Measurements from ENCODE around the gene GLG1. TPM values are rescaled to one million over a fixed set of nuclear protein-coding genes. Genes with fewer than 3 reads are reported as not detected.

GLG1 gene
- total RNA-seq, 1 experiment from 2014 or later = 117 TPM

DNA sequence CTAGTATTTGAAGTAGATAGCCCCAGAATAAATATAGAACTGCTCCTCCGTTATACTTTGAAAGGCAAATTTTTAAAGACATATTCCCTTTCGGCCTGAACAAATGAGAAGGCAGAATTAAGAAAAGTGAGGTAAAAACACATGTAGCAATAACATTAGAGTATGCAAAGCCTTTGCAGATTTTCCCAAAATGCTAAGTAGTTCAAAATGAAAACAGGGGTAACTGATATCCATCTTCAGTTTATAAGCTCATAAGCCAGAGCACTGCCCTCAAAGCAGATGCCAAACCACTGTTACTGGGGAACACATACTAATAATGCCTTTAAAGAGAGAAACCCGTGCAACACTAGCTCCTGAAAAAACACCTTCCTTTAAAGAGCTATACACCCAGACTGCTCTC is 134.4 kb downstream of the GLG1 start:
- CTCF ChIA-PET = no interaction called here
- no peaks in the 10 kb centered on the region for H3K27me3 ChIP-seq (ENCODE audit: insufficient read depth, low read depth)
- H3K4me1 ChIP-seq (replicated peaks; ENCODE audit: insufficient read depth) = no peaks in the 10 kb centered on the region
- H3K9me2 ChIP-seq (ENCODE audit: insufficient read depth) = no peaks in the 10 kb centered on the region
- no peak for TF ChIP-seq EZH2 (IDR thresholded peaks at IDR 0.05; ENCODE audit: low read depth)
- TF ChIP-seq, protein P1, sequence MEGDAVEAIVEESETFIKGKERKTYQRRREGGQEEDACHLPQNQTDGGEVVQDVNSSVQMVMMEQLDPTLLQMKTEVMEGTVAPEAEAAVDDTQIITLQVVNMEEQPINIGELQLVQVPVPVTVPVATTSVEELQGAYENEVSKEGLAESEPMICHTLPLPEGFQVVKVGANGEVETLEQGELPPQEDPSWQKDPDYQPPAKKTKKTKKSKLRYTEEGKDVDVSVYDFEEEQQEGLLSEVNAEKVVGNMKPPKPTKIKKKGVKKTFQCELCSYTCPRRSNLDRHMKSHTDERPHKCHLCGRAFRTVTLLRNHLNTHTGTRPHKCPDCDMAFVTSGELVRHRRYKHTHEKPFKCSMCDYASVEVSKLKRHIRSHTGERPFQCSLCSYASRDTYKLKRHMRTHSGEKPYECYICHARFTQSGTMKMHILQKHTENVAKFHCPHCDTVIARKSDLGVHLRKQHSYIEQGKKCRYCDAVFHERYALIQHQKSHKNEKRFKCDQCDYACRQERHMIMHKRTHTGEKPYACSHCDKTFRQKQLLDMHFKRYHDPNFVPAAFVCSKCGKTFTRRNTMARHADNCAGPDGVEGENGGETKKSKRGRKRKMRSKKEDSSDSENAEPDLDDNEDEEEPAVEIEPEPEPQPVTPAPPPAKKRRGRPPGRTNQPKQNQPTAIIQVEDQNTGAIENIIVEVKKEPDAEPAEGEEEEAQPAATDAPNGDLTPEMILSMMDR (conservative IDR thresholded peaks at IDR 0.05) = no peak
- H3F3A ChIP-seq (ENCODE audit: insufficient read depth, low read depth) = no peaks in the 10 kb centered on the region
- no peak overlapping the region for H2AFZ ChIP-seq
- no peak overlapping the region for H3K4me3 ChIP-seq
- H3K79me2 ChIP-seq (ENCODE audit: low read depth) = no peaks in the 10 kb centered on the region
- H3K9me3 ChIP-seq (ENCODE audit: insufficient read depth, low read depth) = no peaks in the 10 kb centered on the region
- POLR2A ChIA-PET (ENCODE audit: unreplicated experiment) = no interaction called here
- intact Hi-C loops (cut with micrococcal nuclease; ENCODE audit: unreplicated experiment) = no loop called here
- no peak overlapping the region for H3K4me2 ChIP-seq
- no peak overlapping the region for H3K27ac ChIP-seq
- no peaks in the 10 kb centered on the region for H4K20me1 ChIP-seq (ENCODE audit: insufficient read depth)
- BruUV-seq (replicated peaks) = no TSS peak
- DNase-seq = no peak
- peaks cover 14% of the 10 kb centered on the region; the same call in 1 of the 2 replicates for H3K36me3 ChIP-seq (ENCODE audit: low read depth)

DNA sequence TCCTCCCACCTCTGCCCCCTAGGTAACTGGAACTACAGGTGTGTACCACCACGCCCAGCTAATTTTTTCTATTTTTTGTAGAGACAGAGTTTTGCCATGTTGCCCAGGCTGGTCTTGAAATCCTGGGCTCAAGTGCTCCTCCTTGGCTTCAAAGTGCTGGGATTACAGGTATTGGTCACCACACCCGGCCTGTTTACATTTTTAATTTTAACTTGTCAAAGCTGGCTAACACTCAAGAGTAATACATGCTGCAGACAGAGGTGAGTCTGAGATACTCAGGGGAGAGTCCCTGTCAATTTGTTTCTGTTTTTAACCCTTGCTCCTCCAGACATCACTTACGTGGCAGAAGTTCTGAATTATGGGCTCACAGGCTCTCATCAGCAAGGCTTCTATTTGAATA is 134.9 kb downstream of the GLG1 start:
- no peak for TF ChIP-seq EZH2 (IDR thresholded peaks at IDR 0.05; ENCODE audit: low read depth)
- TF ChIP-seq, protein P1 (conservative IDR thresholded peaks at IDR 0.05) = no peak
- Histone ChIP-seq H3K4me1 (replicated peaks; ENCODE audit: insufficient read depth) (no peaks in the 10 kb centered on the region), H3K27ac (no peak overlapping the region), H3K4me3 (no peak overlapping the region), H4K20me1 (ENCODE audit: insufficient read depth) (no peaks in the 10 kb centered on the region), H3K36me3 (ENCODE audit: low read depth) (peaks cover 11% of the 10 kb centered on the region; the same call in 1 of the 2 replicates), H3F3A (ENCODE audit: insufficient read depth, low read depth) (no peaks in the 10 kb centered on the region), H3K9me3 (ENCODE audit: insufficient read depth, low read depth) (no peaks in the 10 kb centered on the region), H3K27me3 (ENCODE audit: insufficient read depth, low read depth) (no peaks in the 10 kb centered on the region), H3K4me2 (no peak overlapping the region), H3K79me2 (ENCODE audit: low read depth) (no peaks in the 10 kb centered on the region), H2AFZ (no peak overlapping the region), H3K9me2 (ENCODE audit: insufficient read depth) (no peaks in the 10 kb centered on the region)
- DNase-seq = no peak
- CTCF ChIA-PET = no interaction called here
- no TSS peak for BruUV-seq (replicated peaks)
- intact Hi-C loops (cut with micrococcal nuclease; ENCODE audit: unreplicated experiment) = no loop called here
- POLR2A ChIA-PET (ENCODE audit: unreplicated experiment) = no interaction called here

DNA sequence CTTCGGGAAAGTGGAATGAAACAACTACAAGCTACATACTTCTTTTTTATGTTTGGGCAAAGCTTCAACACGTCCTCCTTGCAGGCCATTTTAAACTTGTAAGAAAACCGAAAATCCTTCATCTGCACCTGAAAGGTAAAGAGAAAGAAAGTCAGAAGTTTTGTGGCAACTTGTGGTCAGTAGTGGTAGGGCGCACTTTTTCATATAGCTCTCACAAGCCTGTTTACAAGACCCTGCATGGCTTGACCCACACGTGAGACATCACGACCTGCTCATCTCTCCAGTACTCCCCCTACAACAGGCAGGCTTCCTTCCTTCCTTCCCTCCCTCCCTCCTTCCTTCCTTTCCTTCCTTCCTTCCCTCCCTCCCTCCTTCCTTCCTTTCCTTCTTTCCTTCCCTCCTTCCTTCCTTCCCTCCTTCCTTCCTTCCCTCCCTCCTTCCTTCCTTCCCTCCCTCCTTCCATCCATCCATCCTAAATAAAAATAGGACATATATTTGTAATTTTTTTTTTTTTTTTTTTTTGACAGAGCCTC is 136.9 kb downstream of the GLG1 start:
- Histone ChIP-seq H3K27me3 (ENCODE audit: insufficient read depth, low read depth) (no peaks in the 10 kb centered on the region), H3K4me1 (replicated peaks; ENCODE audit: insufficient read depth) (no peaks in the 10 kb centered on the region), H3K9me3 (ENCODE audit: insufficient read depth, low read depth) (no peaks in the 10 kb centered on the region), H3F3A (ENCODE audit: insufficient read depth, low read depth) (no peaks in the 10 kb centered on the region), H2AFZ (no peak overlapping the region), H4K20me1 (ENCODE audit: insufficient read depth) (no peaks in the 10 kb centered on the region), H3K4me2 (no peak overlapping the region), H3K27ac (no peak overlapping the region), H3K36me3 (ENCODE audit: low read depth) (peaks cover 11% of the 10 kb centered on the region; the same call in 1 of the 2 replicates), H3K9me2 (ENCODE audit: insufficient read depth) (no peaks in the 10 kb centered on the region), H3K4me3 (no peak overlapping the region), H3K79me2 (ENCODE audit: low read depth) (no peaks in the 10 kb centered on the region)
- no peak for DNase-seq
- CTCF ChIA-PET = no interaction called here
- no TSS peak for BruUV-seq (replicated peaks)
- POLR2A ChIA-PET (ENCODE audit: unreplicated experiment) = no interaction called here
- intact Hi-C loops (cut with micrococcal nuclease; ENCODE audit: unreplicated experiment) = no loop called here
- TF ChIP-seq, protein P1 (conservative IDR thresholded peaks at IDR 0.05) = no peak
- TF ChIP-seq EZH2 (IDR thresholded peaks at IDR 0.05; ENCODE audit: low read depth) = no peak

All from PC-9 (cell line).